CD4-positive, alpha-beta T cell treated with Interferon gamma for 1 hour (primary cell): ENCODE measurements around the gene FRMD4B.

Experiments used
- DNase-seq: peaks from one replicate; pipeline ENCODE4 v3.0.0-alpha.2; 2020

Gene FRMD4B

DNA sequence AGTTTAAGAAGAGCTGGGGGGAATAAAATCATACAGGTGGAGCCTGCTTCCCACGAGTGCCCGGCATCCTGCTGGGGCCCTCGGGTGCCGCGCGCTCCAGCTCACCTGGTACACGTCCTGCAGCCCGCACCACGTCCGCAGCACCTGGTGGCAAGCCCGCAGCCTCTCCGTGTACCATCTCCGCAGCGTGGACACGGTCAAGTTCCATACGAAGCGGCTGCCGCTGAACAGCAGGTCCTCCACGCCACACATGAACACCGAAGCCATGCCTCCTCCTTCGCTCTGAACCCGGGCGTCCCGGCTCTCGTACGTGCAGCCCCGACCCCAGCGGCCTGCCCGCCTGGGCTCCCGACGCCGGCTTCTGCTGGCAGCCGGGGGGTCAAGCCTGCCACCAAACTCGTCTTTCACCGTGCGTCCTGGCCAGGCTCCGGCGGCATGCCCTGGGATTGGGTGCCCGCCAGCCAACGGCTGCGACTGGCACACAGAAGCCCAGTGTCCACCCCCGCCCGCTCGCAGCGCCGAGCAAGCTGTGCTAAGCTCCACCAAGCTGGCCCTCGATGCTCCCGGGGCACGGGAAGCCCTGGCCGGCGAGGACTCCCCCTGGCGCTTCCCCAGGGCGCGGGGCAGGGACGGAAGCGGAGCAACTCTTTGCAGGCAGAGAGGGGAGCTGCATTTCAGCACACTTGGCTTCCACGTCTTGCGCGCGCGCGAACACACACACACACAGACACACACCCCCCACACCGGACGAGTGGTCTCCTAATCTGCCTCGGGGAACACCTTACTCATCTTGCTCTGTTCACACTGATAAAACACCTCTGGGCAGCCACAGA lies at the start of gene FRMD4B:
TSS of gene FRMD4B (minus strand) at position 366 of the 833 bp plus-strand sequence. CDS start at position 267, 99 bp downstream.
- DNase-seq, result peak; percentile 23

DNA sequence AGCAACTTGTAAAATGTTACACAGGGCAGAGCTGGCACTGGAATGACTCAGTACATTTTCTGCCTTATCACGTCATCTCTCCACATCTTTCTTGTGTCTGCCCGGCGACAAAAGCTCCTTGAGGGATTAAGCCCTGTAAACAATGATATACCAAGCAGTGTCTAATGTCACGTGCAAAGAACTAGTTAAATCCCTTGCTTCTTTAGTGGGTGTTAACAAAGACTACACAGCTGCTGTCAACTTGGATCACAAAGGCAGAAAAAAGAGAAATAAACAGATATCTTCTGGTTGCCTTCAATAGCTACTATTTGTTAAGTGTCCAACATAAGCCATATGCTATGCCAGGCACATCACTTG lies 48.1 kb upstream of the FRMD4B start:
- DNase-seq, result no peak

DNA sequence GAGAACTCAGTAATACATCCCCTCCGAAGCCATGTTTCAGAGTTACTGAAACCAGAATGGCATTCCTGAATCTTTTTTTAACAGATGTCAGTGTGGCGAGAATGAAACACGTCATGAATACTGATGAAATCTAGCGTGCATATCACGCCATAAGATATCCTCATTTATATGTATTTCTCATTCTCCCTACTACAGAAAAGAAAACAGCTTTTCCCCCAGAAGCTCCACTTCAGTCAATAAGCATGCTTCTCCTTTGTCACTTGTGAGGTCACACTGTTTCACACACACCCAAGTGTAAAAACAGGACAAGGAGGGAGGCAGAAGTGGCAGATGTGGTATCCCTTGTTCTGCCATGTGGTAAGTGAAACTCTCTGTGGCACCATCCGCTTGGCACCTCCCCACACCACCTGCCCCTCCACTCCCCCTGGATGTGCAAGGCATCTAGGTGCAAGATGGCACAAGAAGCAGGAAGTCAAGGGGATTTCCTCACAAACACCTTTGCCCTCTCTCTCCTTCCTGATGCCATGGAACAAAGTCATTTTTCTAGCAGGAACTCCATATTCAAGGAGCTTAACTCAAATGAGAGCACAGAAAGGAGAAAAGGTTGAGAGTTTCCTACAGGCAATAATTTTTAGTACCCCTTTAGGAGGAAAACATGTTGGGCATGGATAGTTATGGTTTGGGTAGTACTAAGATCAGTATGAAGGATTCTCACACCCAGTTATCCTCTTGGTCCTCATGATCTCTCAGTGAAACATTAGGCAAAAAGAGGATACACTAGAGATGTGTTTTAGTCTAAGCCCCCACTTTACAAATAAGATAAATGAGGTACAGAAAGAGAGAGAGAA lies 47.5 kb upstream of the FRMD4B start:
- DNase-seq, result peak; percentile 3

DNA sequence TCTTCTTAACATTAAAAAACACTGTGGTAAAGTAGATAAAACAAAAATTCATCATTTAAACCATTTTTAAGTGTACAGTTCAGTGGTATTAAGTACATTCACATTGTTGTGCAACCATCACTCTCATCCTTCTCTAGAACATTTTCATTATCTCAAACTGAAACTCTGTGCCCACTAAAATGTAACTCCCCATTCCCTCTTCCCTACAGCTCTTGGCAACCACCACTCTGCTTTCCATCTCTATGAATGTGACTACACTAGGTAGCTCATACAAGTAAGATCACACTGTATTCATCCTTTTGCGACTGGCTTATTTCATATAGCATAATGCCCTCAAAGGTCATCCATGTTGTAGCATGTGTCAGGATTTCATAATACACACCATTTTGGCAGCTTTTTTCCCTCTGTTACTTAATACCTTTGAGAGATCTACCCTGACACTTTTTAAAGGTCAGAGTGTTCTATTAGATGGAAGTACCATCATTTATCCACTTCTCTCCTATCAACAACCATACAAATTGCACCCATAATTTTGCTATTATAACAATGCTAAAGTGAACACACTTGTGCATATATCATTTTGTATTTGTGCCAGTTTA lies 42.9 kb upstream of the FRMD4B start:
- DNase-seq, result no peak

- no peak for DNase-seq
These were observed 41.0 kb upstream of the FRMD4B start for GRCh38 chr3:69426967-69427304.

GRCh38 chr3:69426291-69426966 lies 40.5 kb upstream of the FRMD4B start:
- DNase-seq, result no peak

GRCh38 chr3:69425249-69425648 lies 39.4 kb upstream of the FRMD4B start:
- no peak for DNase-seq

GRCh38 chr3:69423463-69424155 lies 37.7 kb upstream of the FRMD4B start:
- DNase-seq, result no peak

DNA sequence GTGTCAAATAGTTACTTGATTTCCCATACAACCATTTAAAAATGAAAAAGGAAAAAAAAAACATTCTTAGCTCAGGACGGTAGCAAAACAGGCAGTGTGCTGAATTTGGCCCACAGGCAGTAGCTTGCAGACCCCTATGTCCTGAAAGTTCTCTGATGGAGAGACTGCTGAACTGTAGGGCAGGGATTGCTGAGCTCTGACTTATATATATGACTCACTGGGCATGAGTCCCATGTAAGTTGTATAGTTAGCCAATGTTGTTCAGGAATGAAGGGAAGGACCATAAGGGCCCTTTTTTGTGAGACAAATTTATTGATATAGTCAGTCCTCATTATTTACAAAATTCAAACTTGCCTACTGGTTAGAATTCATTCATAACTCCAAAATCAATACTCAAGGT lies 36.9 kb upstream of the FRMD4B start:
- DNase-seq, result no peak

- DNase-seq, result no peak
These were observed 35.1 kb upstream of the FRMD4B start for GRCh38 chr3:69420781-69421520.

GRCh38 chr3:69419276-69419675 lies 33.4 kb upstream of the FRMD4B start:
- DNase-seq, result no peak

DNA sequence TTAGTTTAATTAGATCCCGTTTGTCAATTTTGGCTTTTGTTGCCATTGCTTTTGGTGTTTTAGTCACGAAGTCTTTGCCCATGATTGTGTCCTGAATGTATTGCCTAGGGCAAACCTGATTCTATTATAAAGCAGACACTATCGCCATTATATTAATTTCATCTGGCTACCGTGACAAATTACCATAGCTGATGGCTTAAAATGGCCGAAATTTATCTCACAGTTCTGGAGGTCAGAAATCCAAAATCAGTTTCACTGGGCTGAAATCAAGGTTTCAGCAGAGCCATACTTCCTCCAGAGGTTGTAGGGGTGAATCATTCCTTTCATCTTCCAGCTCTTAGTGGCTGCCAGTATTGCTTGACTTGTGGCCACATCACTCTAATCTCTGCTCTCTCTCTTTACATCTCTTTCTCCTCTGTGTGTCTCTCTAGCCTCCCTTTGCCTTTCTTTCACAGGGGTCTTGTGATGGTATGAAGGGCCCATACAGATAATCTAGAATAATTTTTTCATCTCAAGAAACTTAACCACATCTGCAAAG lies 31.7 kb upstream of the FRMD4B start:
- DNase-seq, result no peak

- no peak for DNase-seq
These were observed 27.8 kb upstream of the FRMD4B start for GRCh38 chr3:69413551-69414207.

DNA sequence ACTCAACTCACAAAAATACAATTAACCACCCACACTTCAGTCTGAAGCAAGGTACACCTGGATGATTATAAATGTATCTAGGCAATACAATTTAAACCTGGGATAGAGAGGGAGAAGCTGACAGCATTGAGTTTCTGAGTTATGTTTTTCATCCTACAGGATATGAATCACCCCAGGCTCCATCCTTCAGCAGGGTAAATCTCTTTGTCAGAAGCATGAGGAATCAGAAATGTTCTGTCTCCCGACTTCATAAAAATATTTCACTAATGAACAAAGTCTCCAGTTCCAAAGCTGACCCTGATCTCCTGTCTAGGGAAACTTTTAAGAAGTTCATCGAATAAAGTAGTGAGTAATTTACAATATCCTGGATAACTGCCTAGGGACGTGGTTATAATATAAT lies 25.5 kb upstream of the FRMD4B start:
- no peak for DNase-seq

GRCh38 chr3:69410301-69410700 lies 24.4 kb upstream of the FRMD4B start:
- peak; percentile 45 for DNase-seq

DNA sequence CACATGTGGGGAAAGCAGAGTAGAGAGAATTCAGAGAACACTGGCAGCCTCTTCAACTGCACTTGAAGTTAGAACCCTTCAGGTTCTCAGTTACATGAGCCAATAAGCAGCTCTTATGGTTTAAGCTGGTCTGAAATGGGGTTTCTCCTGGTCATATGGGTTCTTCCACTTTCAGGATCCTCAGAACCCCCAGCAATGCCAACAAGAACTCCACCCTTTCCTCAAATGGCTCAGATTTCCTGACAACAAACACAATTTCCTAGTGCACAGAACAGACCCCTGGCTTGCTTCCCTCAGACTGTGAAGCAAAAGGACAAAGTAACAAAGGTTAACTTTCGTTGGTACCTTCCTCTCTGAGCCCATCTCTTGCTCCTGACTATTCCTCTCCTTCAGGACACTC lies 23.9 kb upstream of the FRMD4B start:
- DNase-seq, result no peak

- DNase-seq, result no peak
These were observed 23.1 kb upstream of the FRMD4B start for GRCh38 chr3:69409011-69409410.

- DNase-seq, result no peak
These were observed 22.7 kb upstream of the FRMD4B start for GRCh38 chr3:69408542-69408941.

- DNase-seq, result no peak
These were observed 22.0 kb upstream of the FRMD4B start for GRCh38 chr3:69407908-69408307.

GRCh38 chr3:69406163-69406562 lies 20.3 kb upstream of the FRMD4B start:
- no peak for DNase-seq

- DNase-seq, result no peak
These were observed 19.2 kb upstream of the FRMD4B start for GRCh38 chr3:69405067-69405466.
